ENCODE data around the gene CD248.

DNA sequence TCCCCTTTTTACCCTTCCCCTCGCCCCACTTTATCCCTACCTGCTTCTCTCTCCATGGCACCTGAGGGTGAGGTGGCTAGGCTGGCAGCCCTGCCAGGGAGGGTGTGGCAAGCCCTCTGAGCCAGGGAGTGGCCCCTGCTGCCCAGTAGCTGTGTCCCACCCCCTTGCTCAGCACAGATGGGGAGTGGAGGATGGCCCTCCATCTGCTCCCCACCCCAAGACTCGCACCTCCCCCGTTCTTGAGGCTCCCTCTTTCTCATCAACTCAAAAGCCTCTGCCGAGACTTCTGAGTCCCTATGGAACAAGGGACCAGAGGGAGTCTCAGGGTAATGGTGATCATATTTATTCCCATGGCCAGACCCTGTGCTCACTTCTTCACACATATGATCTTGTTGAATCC is 23.5 kb downstream of the CD248 start:
- TF ChIP-seq, protein P1, sequence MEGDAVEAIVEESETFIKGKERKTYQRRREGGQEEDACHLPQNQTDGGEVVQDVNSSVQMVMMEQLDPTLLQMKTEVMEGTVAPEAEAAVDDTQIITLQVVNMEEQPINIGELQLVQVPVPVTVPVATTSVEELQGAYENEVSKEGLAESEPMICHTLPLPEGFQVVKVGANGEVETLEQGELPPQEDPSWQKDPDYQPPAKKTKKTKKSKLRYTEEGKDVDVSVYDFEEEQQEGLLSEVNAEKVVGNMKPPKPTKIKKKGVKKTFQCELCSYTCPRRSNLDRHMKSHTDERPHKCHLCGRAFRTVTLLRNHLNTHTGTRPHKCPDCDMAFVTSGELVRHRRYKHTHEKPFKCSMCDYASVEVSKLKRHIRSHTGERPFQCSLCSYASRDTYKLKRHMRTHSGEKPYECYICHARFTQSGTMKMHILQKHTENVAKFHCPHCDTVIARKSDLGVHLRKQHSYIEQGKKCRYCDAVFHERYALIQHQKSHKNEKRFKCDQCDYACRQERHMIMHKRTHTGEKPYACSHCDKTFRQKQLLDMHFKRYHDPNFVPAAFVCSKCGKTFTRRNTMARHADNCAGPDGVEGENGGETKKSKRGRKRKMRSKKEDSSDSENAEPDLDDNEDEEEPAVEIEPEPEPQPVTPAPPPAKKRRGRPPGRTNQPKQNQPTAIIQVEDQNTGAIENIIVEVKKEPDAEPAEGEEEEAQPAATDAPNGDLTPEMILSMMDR (IDR thresholded peaks at IDR 0.05; ENCODE audit: borderline replicate concordance, extremely low read depth, low read length, poor library complexity, severe bottlenecking) = no peak
- TF ChIP-seq EZH2 (IDR thresholded peaks at IDR 0.05; ENCODE audit: borderline replicate concordance, low read depth, low read length, severe bottlenecking) = no peak

Data from DND-41 (cell line).